ENCODE results near the gene CACNA1C.

Gene CACNA1C

DNA sequence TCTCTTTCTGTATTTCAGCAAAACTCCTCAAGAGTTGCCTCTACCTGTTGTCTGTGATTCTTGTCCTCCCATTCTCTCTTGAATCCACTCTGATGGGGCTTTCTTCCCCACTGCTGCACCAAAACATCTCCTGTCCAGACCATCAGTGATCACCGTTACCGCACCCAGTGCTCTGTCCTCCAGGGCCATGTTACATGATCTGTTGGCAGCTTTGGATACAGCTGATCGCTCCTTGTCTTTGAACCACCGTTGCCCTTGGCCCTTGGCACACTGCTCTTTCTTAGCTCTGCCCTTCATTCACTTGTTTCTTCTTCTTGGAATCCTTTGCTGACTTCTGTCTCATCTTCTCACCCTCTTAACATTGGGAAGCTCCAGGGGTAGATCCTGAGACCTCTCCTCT, 408.3 kb downstream of the CACNA1C start:
- H3K4me1 ChIP-seq (ENCODE audit: control insufficient read depth in 5 of 5, insufficient read depth in 5 of 5, low read length in 5 of 5), result peaks cover 0 to 29% (median 3%) of the 10 kb centered on the region in 5 donors
- H3K9ac ChIP-seq (ENCODE audit: low read length in 5 of 5), result no peak overlapping the region
- H3K27me3 ChIP-seq (ENCODE audit: control insufficient read depth in 5 of 5, insufficient read depth in 4 of 5, low read length in 5 of 5), result peaks cover 0 to 3% (median 0%) of the 10 kb centered on the region in 5 donors
- no peaks in the 10 kb centered on the region for H3K36me3 ChIP-seq (ENCODE audit: control insufficient read depth in 5 of 5, insufficient read depth in 5 of 5, low read length in 5 of 5)
- H3K27ac ChIP-seq (ENCODE audit: low read depth, low read length), result no peak overlapping the region
- no peaks in the 10 kb centered on the region for H3K9me3 ChIP-seq (ENCODE audit: control insufficient read depth in 5 of 5, low read length in 5 of 5)
- no peak overlapping the region for H3K4me3 ChIP-seq (ENCODE audit: low read depth in 1 of 5, low read length in 5 of 5)

DNA sequence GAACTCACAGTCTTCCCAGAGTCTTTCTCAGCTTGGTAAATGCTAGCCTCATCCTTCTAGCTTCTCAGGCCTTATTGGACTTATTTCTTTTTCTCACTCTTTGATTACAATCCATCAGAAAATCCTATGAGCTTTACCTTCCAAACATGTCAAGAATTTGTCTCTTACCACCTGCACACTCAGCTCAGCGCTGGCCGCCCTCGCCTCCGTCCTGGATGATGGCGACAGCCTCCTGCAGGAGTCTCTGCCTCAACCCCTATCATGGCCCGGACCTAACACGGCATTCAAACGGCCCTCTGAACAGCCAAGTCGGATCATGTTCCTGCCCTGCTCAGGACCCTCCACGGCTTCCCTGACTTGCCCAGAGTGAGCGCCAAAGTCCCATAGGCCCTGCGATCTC, 408.9 kb downstream of the CACNA1C start:
- Histone ChIP-seq H3K27me3 (ENCODE audit: control insufficient read depth in 5 of 5, insufficient read depth in 4 of 5, low read length in 5 of 5) (peaks cover 0 to 3% (median 0%) of the 10 kb centered on the region in 5 donors), H3K4me1 (ENCODE audit: control insufficient read depth in 5 of 5, insufficient read depth in 5 of 5, low read length in 5 of 5) (peaks cover 0 to 25% (median 3%) of the 10 kb centered on the region in 5 donors), H3K4me3 (ENCODE audit: low read depth in 1 of 5, low read length in 5 of 5) (no peak overlapping the region), H3K27ac (ENCODE audit: low read depth, low read length) (no peak overlapping the region), H3K9ac (ENCODE audit: low read length in 5 of 5) (no peak overlapping the region), H3K9me3 (ENCODE audit: control insufficient read depth in 5 of 5, low read length in 5 of 5) (no peaks in the 10 kb centered on the region), H3K36me3 (ENCODE audit: control insufficient read depth in 5 of 5, insufficient read depth in 5 of 5, low read length in 5 of 5) (no peaks in the 10 kb centered on the region)

DNA sequence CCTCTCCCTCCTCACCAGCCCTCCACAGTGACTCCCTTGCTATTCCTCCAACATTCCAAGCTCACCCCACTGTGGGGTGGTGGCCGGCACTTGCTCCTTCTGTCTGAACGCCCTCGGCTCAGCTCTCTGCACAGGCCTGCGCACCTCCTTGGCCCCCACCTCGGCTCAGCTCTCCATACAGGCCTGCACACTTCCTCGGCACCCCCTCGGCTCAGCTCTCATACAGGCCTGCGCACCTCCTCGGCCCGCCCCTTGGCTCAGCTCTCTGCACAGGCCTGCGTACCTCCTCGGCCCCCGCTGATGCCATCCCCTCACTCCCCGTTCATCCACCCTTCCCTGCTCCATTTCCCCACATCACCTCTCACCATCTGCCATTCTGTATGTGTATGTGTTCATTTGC, 409.3 kb downstream of the CACNA1C start:
- H3K4me1 ChIP-seq (ENCODE audit: control insufficient read depth in 5 of 5, insufficient read depth in 5 of 5, low read length in 5 of 5), result peaks cover 0 to 23% (median 3%) of the 10 kb centered on the region in 5 donors
- H3K9ac ChIP-seq (ENCODE audit: low read length in 5 of 5), result no peak overlapping the region
- peaks cover 0 to 3% (median 0%) of the 10 kb centered on the region in 5 donors for H3K27me3 ChIP-seq (ENCODE audit: control insufficient read depth in 5 of 5, insufficient read depth in 4 of 5, low read length in 5 of 5)
- H3K4me3 ChIP-seq (ENCODE audit: low read depth in 1 of 5, low read length in 5 of 5), result no peak overlapping the region
- no peaks in the 10 kb centered on the region for H3K36me3 ChIP-seq (ENCODE audit: control insufficient read depth in 5 of 5, insufficient read depth in 5 of 5, low read length in 5 of 5)
- no peak overlapping the region for H3K27ac ChIP-seq (ENCODE audit: low read depth, low read length)
- no peaks in the 10 kb centered on the region for H3K9me3 ChIP-seq (ENCODE audit: control insufficient read depth in 5 of 5, low read length in 5 of 5)

GRCh38 chr12:2463719-2464118, 410.9 kb downstream of the CACNA1C start:
- H3K27ac ChIP-seq (ENCODE audit: low read depth, low read length), result no peak overlapping the region
- no peak overlapping the region for H3K9ac ChIP-seq (ENCODE audit: low read length in 5 of 5)
- peaks cover 0 to 3% (median 0%) of the 10 kb centered on the region in 5 donors for H3K27me3 ChIP-seq (ENCODE audit: control insufficient read depth in 5 of 5, insufficient read depth in 4 of 5, low read length in 5 of 5)
- H3K4me3 ChIP-seq (ENCODE audit: low read depth in 1 of 5, low read length in 5 of 5), result no peak overlapping the region
- no peaks in the 10 kb centered on the region for H3K36me3 ChIP-seq (ENCODE audit: control insufficient read depth in 5 of 5, insufficient read depth in 5 of 5, low read length in 5 of 5)
- peaks cover 0 to 6% (median 0%) of the 10 kb centered on the region in 5 donors for H3K4me1 ChIP-seq (ENCODE audit: control insufficient read depth in 5 of 5, insufficient read depth in 5 of 5, low read length in 5 of 5)
- no peaks in the 10 kb centered on the region for H3K9me3 ChIP-seq (ENCODE audit: control insufficient read depth in 5 of 5, low read length in 5 of 5)

GRCh38 chr12:2465681-2466080, 412.9 kb downstream of the CACNA1C start:
- Histone ChIP-seq H3K9me3 (ENCODE audit: control insufficient read depth in 5 of 5, low read length in 5 of 5) (no peaks in the 10 kb centered on the region), H3K36me3 (ENCODE audit: control insufficient read depth in 5 of 5, insufficient read depth in 5 of 5, low read length in 5 of 5) (no peaks in the 10 kb centered on the region), H3K4me1 (ENCODE audit: control insufficient read depth in 5 of 5, insufficient read depth in 5 of 5, low read length in 5 of 5) (no peaks in the 10 kb centered on the region), H3K27ac (ENCODE audit: low read depth, low read length) (no peak overlapping the region), H3K9ac (ENCODE audit: low read length in 5 of 5) (no peak overlapping the region), H3K4me3 (ENCODE audit: low read depth in 1 of 5, low read length in 5 of 5) (no peak overlapping the region), H3K27me3 (ENCODE audit: control insufficient read depth in 5 of 5, insufficient read depth in 4 of 5, low read length in 5 of 5) (peaks cover 0 to 3% (median 0%) of the 10 kb centered on the region in 5 donors)

DNA sequence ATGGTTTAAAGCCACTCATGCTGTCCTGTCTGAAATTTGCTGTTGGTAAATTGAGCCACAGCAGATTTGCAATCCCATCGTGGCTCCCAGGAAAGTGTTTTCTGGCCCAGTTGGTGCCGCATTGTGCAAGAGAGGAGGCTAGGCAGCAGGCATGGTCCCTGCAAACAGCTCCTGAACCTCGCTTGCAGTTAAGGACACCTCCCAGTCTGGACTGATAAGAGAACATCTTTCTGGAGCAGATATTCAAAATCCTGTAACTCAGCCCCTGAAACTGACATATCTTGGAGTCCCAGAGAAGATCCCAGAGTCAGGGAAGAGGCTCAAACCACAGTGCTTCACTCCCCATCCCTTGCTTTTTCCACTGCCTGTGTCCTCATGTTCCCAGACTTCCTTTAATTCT, 413.4 kb downstream of the CACNA1C start:
- Histone ChIP-seq H3K4me1 (ENCODE audit: control insufficient read depth in 5 of 5, insufficient read depth in 5 of 5, low read length in 5 of 5) (no peaks in the 10 kb centered on the region), H3K27ac (ENCODE audit: low read depth, low read length) (no peak overlapping the region), H3K9ac (ENCODE audit: low read length in 5 of 5) (no peak overlapping the region), H3K4me3 (ENCODE audit: low read depth in 1 of 5, low read length in 5 of 5) (no peak overlapping the region), H3K36me3 (ENCODE audit: control insufficient read depth in 5 of 5, insufficient read depth in 5 of 5, low read length in 5 of 5) (no peaks in the 10 kb centered on the region), H3K9me3 (ENCODE audit: control insufficient read depth in 5 of 5, low read length in 5 of 5) (no peaks in the 10 kb centered on the region), H3K27me3 (ENCODE audit: control insufficient read depth in 5 of 5, insufficient read depth in 4 of 5, low read length in 5 of 5) (peaks cover 0 to 3% (median 0%) of the 10 kb centered on the region in 5 donors)

DNA sequence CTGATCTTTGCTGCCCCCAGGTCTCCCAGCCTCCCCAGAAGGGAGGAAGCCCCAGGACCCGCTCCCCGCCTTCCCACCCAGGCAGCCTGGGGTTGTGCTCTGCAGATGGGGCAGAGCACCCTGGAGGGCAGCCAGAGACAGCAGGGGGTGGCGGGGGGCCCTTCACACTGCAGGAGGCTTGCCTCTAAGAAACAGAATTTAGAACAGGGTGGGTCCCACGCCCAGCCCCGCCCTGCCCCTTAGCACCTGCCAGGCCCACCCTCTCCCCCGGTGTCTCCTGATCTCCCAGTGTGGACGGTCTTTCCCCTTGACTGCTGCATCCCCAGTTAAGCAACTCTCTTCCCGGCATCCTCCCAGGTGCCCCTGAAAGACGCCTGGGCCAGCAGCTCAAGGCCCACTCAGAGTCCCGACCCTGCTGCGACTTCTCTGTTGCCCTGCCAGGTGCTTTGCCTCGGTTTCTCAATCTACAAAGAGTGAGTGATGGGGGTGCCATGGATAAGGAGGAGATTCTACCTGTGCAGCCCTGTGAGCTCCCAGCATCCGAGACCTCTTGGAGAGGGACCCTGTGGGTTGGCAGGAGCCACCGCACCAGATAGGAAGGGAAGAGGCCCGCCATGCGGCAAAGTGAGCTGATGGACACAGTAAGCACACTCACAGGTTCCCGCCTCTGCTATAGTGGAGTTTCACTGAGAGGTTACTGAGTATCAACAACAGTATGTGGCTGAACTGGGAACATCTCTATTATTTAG, 414.8 kb downstream of the CACNA1C start:
- no peaks in the 10 kb centered on the region for H3K36me3 ChIP-seq (ENCODE audit: control insufficient read depth in 5 of 5, insufficient read depth in 5 of 5, low read length in 5 of 5)
- H3K4me3 ChIP-seq (ENCODE audit: low read depth in 1 of 5, low read length in 5 of 5), result no peak overlapping the region
- peaks cover 0 to 3% (median 0%) of the 10 kb centered on the region in 5 donors for H3K27me3 ChIP-seq (ENCODE audit: control insufficient read depth in 5 of 5, insufficient read depth in 4 of 5, low read length in 5 of 5)
- no peak overlapping the region for H3K27ac ChIP-seq (ENCODE audit: low read depth, low read length)
- H3K9ac ChIP-seq (ENCODE audit: low read length in 5 of 5), result no peak overlapping the region
- no peaks in the 10 kb centered on the region for H3K4me1 ChIP-seq (ENCODE audit: control insufficient read depth in 5 of 5, insufficient read depth in 5 of 5, low read length in 5 of 5)
- H3K9me3 ChIP-seq (ENCODE audit: control insufficient read depth in 5 of 5, low read length in 5 of 5), result no peaks in the 10 kb centered on the region

GRCh38 chr12:2475984-2476383, 423.2 kb downstream of the CACNA1C start:
- Histone ChIP-seq H3K9ac (ENCODE audit: low read length in 5 of 5) (no peak overlapping the region), H3K9me3 (ENCODE audit: control insufficient read depth in 5 of 5, low read length in 5 of 5) (no peaks in the 10 kb centered on the region), H3K4me3 (ENCODE audit: low read depth in 1 of 5, low read length in 5 of 5) (no peak overlapping the region), H3K27me3 (ENCODE audit: control insufficient read depth in 5 of 5, insufficient read depth in 4 of 5, low read length in 5 of 5) (no peaks in the 10 kb centered on the region), H3K27ac (ENCODE audit: low read depth, low read length) (no peak overlapping the region), H3K4me1 (ENCODE audit: control insufficient read depth in 5 of 5, insufficient read depth in 5 of 5, low read length in 5 of 5) (peaks cover 0 to 9% (median 0%) of the 10 kb centered on the region in 5 donors), H3K36me3 (ENCODE audit: control insufficient read depth in 5 of 5, insufficient read depth in 5 of 5, low read length in 5 of 5) (no peaks in the 10 kb centered on the region)

GRCh38 chr12:2477009-2477766, 424.4 kb downstream of the CACNA1C start:
- H3K9ac ChIP-seq (ENCODE audit: low read length in 5 of 5), result no peak overlapping the region
- H3K4me3 ChIP-seq (ENCODE audit: low read depth in 1 of 5, low read length in 5 of 5), result no peak overlapping the region
- H3K27ac ChIP-seq (ENCODE audit: low read depth, low read length), result no peak overlapping the region
- no peaks in the 10 kb centered on the region for H3K9me3 ChIP-seq (ENCODE audit: control insufficient read depth in 5 of 5, low read length in 5 of 5)
- H3K36me3 ChIP-seq (ENCODE audit: control insufficient read depth in 5 of 5, insufficient read depth in 5 of 5, low read length in 5 of 5), result no peaks in the 10 kb centered on the region
- peaks cover 0 to 9% (median 0%) of the 10 kb centered on the region in 5 donors for H3K4me1 ChIP-seq (ENCODE audit: control insufficient read depth in 5 of 5, insufficient read depth in 5 of 5, low read length in 5 of 5)
- H3K27me3 ChIP-seq (ENCODE audit: control insufficient read depth in 5 of 5, insufficient read depth in 4 of 5, low read length in 5 of 5), result no peaks in the 10 kb centered on the region

- no peaks in the 10 kb centered on the region for H3K36me3 ChIP-seq (ENCODE audit: control insufficient read depth in 5 of 5, insufficient read depth in 5 of 5, low read length in 5 of 5)
- H3K4me3 ChIP-seq (ENCODE audit: low read depth in 1 of 5, low read length in 5 of 5), result no peak overlapping the region
- H3K9ac ChIP-seq (ENCODE audit: low read length in 5 of 5), result no peak overlapping the region
- peaks cover 0 to 9% (median 0%) of the 10 kb centered on the region in 5 donors for H3K4me1 ChIP-seq (ENCODE audit: control insufficient read depth in 5 of 5, insufficient read depth in 5 of 5, low read length in 5 of 5)
- no peaks in the 10 kb centered on the region for H3K9me3 ChIP-seq (ENCODE audit: control insufficient read depth in 5 of 5, low read length in 5 of 5)
- H3K27ac ChIP-seq (ENCODE audit: low read depth, low read length), result no peak overlapping the region
- no peaks in the 10 kb centered on the region for H3K27me3 ChIP-seq (ENCODE audit: control insufficient read depth in 5 of 5, insufficient read depth in 4 of 5, low read length in 5 of 5)
Observed at GRCh38 chr12:2479851-2480535, 427.2 kb downstream of the CACNA1C start.
